GM18907 (cell line): ENCODE measurements around the gene AP3S1.
"Not testable (repeated sequence)": the region's sequence is repeated elsewhere in the genome, so short reads cannot be mapped to it uniquely, and the experiment has no call there.

Experiments
- ATAC-seq: cut with Tn5 transposase; IDR thresholded peaks from one replicate; pipeline ENCODE4 v1.9.1; 2021; ENCODE audit warnings: mild to moderate bottlenecking, moderate library complexity; ENCODE audit not compliant: unreplicated experiment

The AP3S1 gene

GRCh38 chr5:115869256-115869795 lies 27.6 kb downstream of the AP3S1 start:
- no peak for ATAC-seq

DNA sequence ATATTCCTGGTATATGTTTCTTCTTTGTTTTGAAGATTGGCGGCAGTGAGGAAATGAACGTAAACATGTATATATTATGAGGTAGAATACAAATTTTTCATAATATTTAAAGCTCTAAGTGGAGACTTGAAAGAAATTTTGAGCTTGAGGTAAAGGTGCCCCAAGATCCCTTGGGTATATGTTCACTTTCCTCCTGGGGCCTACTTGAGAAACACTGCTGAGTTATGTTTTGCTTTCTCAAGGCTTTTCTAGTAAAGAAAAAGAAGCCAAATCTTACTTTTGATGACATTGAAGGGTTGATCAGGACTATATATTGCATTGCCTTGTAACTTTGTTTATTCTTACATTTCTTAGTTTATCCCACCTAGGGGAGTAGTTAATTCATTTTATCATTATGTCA lies 30.7 kb downstream of the AP3S1 start:
- no peak for ATAC-seq

- ATAC-seq: no peak
These were observed 31.7 kb downstream of the AP3S1 start for GRCh38 chr5:115873392-115873791.

GRCh38 chr5:115875447-115875846 lies 33.7 kb downstream of the AP3S1 start:
- ATAC-seq: no peak

- ATAC-seq: not testable (repeated sequence)
These were observed 35.6 kb downstream of the AP3S1 start for GRCh38 chr5:115877342-115877741.

DNA sequence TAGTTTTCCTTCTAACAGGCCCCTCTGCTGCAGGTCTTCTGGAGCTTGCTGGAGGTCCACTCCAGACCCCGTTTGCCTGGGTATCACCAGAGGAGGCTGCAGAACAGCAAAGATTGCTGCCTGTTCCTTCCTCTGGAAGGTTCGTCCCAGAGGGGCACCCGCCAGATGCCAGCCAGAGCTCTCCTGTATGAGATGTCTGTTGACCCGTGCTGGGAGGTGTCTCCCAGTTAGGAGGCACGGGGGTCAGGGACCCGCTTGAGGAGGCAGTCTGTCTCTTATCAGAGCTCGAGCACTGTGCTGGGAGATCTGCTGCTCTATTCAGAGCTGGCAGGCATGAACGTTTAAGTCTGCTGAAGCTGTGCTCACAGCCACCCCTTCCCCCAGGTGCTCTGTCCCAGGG lies 40.7 kb downstream of the AP3S1 start:
- not testable (repeated sequence) for ATAC-seq

DNA sequence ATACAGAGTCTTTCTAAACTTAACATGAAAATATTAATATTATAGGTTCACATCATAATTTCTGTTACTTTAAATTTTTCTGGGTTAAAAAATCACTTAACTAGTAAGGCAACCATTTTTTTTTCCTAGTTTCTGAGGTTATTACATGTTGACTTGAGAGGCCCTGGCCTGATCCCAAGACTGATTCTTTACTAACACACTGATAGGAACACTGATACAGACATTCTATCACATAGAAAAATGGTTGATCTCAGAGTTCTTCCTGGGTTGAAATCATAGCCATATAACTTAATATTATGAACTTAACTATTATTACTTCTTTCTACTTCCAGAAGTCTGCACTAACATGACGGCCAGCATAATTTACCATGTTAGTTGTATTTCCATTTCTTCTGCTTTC lies 43.0 kb downstream of the AP3S1 start:
- ATAC-seq: no peak

GRCh38 chr5:115885208-115885607 lies 43.5 kb downstream of the AP3S1 start:
- ATAC-seq: not testable (repeated sequence)

GRCh38 chr5:115888027-115888426 lies 46.3 kb downstream of the AP3S1 start:
- no peak for ATAC-seq

DNA sequence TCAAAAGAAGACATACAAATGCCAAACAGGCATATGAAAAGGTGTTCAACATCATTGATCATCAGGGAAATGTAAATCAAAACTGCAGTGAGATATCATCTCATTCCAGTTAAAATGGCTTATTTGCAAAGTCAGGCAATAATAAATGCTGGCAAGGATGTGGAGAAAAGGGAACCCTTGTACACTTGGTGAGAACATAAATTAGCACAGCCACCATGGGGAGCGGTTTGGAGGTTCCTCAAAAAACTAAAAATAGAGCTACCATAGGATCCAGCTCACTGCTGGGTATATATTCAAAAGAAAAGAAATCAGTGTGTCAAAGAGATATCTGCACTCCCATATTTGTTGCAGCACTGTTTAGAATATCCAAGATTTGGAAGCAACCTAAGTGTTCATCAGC lies 50.3 kb downstream of the AP3S1 start:
- ATAC-seq: no peak

GRCh38 chr5:115894342-115894741 lies 52.6 kb downstream of the AP3S1 start:
- ATAC-seq: no peak

GRCh38 chr5:115895821-115896220 lies 54.1 kb downstream of the AP3S1 start:
- no peak for ATAC-seq

- no peak for ATAC-seq
These were observed 56.9 kb downstream of the AP3S1 start for GRCh38 chr5:115898656-115899055.

DNA sequence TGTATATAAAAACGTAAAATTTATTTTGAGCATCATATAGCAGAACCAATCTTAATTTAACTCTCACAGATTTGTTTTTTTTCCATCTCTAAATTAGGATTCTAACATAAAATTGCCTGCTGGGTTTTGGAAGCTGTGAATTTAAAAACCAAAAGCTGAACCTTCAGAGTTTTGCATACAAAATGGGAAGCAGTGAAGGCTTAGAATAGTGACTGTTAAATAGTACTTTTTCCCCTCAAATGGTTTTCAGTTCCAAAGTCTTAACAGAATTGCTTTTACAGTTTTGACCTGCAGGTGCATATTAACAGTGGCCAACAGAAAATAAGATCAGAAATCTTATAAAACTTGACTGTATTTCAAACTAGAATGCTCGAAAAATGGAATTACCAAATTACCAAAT lies 65.4 kb downstream of the AP3S1 start:
- no peak for ATAC-seq

- not testable (repeated sequence) for ATAC-seq
These were observed 72.1 kb downstream of the AP3S1 start for GRCh38 chr5:115913623-115914400.

DNA sequence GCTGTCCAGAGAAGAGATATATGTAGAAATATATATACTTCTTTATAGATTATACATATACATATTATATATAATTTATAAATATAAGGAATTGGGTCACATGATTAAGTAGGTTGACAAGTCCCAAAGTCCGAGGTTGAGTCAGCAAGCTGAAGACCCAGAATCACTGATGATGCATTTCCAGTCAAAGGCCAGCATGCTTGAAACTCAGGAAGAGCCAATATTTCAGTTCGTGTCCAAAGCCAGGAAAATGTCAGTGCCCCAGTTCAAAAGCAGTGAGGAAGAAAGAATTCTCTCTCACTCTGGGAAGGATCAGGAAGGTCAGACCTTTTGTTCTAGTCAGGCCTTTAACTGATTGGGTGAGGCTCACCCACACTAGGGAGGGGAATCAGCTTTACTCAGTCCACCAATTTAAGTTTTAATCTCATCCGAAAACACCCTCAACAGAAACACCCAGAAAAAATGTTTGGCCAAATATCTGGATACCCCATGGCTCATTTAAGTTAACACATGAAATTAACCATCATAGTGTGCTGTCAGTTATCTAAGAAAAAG lies 78.5 kb downstream of the AP3S1 start:
- no peak for ATAC-seq

DNA sequence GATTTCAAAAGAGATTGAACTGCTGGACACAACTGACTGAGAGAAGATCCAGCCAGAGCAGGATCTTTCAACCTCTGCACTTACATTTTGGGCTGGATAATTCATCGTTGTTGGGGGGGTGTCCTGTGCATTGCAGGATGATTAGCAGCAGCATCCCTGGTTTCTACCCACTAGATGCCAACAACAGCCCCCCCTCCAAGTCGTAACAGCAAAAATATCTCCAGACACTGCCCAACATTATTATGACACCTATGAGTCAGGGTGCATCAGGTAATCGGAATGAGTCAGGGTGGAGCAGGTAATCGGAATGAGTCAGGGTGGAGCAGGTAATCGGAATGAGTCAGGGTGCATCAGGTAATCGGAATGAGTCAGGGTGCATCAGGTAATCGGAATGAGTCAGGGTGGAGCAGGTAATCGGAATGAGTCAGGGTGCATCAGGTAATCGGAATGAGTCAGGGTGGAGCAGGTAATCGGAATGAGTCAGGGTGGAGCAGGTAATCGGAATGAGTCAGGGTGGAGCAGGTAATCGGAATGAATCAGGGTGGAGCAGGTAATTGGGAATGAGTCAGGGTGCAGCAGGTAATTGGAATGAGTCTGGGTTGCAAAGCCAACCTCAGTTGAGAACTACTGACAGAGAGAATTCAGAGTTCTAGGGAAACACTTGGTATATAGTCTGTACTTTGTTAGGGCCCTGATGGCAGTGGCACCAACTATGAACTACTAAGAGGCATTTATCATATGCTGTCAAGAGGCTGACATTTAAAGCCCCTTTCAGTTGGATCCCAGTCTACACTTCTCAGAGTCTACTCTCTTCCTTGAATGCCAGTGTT lies 87.1 kb downstream of the AP3S1 start:
- not testable (repeated sequence) for ATAC-seq

- not testable (repeated sequence) for ATAC-seq
These were observed 88.4 kb downstream of the AP3S1 start for GRCh38 chr5:115930171-115930570.

- no peak for ATAC-seq
These were observed 89.0 kb downstream of the AP3S1 start for GRCh38 chr5:115930630-115931337.

GRCh38 chr5:115932991-115933390 lies 91.3 kb downstream of the AP3S1 start:
- no peak for ATAC-seq
